Mammary epithelial cell (primary cell): ENCODE data around the gene CCDC177.

Source experiments
- CTCF ChIP-seq, 2 donors: IDR thresholded peaks in 1 of 2; conservative IDR thresholded peaks in 1 of 2; 2 replicates each; pipeline ENCODE4 v1.5.1; 2011 to 2012; ENCODE audit warnings: inconsistent platforms in 2 of 2, low read length in 2 of 2, mild to moderate bottlenecking in 2 of 2, control low read depth in 1 of 2, low read depth in 1 of 2; ENCODE audit not compliant: insufficient read depth in 1 of 2; ENCODE audit errors: extremely low read depth in 1 of 2
- EZH2 ChIP-seq: IDR thresholded peaks from 2 replicates; pipeline ENCODE4 v1.6.1; 2012; ENCODE audit warnings: low read length, inconsistent platforms, borderline replicate concordance

GRCh38 chr14:69579476-69579875 lies 4.8 kb upstream of the CCDC177 start:
- no peak for TF ChIP-seq EZH2
- TF ChIP-seq CTCF (conservative IDR thresholded peaks at IDR 0.05 in 1 of 2, IDR thresholded peaks at IDR 0.05 in 1 of 2; ENCODE audit: extremely low read depth in 1 of 2, insufficient read depth in 1 of 2, low read depth in 1 of 2, low read length in 2 of 2): no peak
